HL-60 (cell line): ENCODE data around the gene SRGAP2C.
"Not testable (repeated sequence)": the region's sequence is repeated elsewhere in the genome, so short reads cannot be mapped to it uniquely, and the experiment has no call there.

Experiments
- GABPA ChIP-seq: IDR thresholded peaks from 2 replicates; pipeline ENCODE4 v1.6.1; 2012; ENCODE audit warnings: low read depth
- SPI1 ChIP-seq: IDR thresholded peaks from 2 replicates; pipeline ENCODE4 v1.6.1; 2012; ENCODE audit warnings: low read depth, mild to moderate bottlenecking, borderline replicate concordance
- TF ChIP-seq, protein P1 (sequence below): IDR thresholded peaks from one replicate; pipeline ENCODE4 v1.5.1; 2011; ENCODE audit warnings: low read length, control low read depth, inconsistent platforms; ENCODE audit not compliant: insufficient read depth
- TF ChIP-seq, protein P2 (sequence below): IDR thresholded peaks from 2 replicates; pipeline ENCODE4 v1.6.1; 2012; ENCODE audit warnings: low read depth; ENCODE audit not compliant: insufficient replicate concordance

DNA sequence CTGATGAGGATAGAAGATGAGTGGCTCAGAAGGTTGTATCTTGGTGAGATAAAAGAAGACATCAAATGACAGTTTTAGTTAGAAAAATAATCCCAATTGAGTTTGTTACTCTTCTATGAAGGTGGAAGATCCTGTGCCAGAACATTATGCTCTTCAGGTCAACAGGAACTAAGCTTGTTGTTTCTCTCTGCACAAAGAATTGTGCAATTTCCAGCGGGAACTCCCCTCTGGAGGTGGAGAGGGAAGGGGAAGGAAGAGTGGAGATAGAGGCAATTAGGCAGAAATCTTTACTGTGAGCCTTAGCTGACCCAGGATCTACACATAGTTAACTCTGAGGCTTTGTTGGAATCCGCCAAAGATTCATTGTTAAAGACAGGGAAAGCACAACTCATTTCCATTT, 77.4 kb downstream of the SRGAP2C start:
- TF ChIP-seq, protein P1, sequence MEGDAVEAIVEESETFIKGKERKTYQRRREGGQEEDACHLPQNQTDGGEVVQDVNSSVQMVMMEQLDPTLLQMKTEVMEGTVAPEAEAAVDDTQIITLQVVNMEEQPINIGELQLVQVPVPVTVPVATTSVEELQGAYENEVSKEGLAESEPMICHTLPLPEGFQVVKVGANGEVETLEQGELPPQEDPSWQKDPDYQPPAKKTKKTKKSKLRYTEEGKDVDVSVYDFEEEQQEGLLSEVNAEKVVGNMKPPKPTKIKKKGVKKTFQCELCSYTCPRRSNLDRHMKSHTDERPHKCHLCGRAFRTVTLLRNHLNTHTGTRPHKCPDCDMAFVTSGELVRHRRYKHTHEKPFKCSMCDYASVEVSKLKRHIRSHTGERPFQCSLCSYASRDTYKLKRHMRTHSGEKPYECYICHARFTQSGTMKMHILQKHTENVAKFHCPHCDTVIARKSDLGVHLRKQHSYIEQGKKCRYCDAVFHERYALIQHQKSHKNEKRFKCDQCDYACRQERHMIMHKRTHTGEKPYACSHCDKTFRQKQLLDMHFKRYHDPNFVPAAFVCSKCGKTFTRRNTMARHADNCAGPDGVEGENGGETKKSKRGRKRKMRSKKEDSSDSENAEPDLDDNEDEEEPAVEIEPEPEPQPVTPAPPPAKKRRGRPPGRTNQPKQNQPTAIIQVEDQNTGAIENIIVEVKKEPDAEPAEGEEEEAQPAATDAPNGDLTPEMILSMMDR: not testable (repeated sequence)
- not testable (repeated sequence) for TF ChIP-seq SPI1, GABPA
- TF ChIP-seq, protein P2, sequence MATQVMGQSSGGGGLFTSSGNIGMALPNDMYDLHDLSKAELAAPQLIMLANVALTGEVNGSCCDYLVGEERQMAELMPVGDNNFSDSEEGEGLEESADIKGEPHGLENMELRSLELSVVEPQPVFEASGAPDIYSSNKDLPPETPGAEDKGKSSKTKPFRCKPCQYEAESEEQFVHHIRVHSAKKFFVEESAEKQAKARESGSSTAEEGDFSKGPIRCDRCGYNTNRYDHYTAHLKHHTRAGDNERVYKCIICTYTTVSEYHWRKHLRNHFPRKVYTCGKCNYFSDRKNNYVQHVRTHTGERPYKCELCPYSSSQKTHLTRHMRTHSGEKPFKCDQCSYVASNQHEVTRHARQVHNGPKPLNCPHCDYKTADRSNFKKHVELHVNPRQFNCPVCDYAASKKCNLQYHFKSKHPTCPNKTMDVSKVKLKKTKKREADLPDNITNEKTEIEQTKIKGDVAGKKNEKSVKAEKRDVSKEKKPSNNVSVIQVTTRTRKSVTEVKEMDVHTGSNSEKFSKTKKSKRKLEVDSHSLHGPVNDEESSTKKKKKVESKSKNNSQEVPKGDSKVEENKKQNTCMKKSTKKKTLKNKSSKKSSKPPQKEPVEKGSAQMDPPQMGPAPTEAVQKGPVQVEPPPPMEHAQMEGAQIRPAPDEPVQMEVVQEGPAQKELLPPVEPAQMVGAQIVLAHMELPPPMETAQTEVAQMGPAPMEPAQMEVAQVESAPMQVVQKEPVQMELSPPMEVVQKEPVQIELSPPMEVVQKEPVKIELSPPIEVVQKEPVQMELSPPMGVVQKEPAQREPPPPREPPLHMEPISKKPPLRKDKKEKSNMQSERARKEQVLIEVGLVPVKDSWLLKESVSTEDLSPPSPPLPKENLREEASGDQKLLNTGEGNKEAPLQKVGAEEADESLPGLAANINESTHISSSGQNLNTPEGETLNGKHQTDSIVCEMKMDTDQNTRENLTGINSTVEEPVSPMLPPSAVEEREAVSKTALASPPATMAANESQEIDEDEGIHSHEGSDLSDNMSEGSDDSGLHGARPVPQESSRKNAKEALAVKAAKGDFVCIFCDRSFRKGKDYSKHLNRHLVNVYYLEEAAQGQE: not testable (repeated sequence)
